ENCODE measurements around the gene NLGN1.

DNA sequence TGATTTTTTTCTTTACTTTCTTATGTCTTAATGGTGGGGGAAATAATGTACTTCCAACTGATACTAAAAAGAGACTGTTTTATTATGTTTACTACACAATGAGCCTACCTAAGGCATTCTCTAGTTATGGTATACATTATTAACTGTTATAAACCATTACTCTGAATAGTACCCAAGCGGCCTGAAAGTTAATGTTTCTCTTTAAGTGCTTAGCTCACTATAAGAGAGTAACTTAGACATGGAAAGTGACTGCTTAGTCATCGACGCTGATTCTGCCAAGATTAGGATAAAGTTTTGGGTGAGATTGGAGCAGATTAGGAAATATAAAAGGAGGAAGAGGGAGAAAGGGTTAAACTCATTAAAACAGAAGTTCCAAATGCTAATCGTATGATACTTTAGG, 365.0 kb downstream of the NLGN1 start:
- no peak for TF ChIP-seq CTCF (IDR thresholded peaks at IDR 0.05)
- TF ChIP-seq POLR2AphosphoS5 (IDR thresholded peaks at IDR 0.05) = no peak
